Right lobe of liver (tissue), 4 donors: ENCODE measurements around the gene PRDM15.

Experiments used
- CTCF ChIP-seq, 4 donors: fragments of 200-600 bp in 3 of 4; fragments of 450-650 bp in 1 of 4; IDR thresholded peaks; one replicate each; pipeline versions ENCODE4 v1.5.1 to v1.8.0; 2016 to 2022; ENCODE audit warnings: antibody characterized with exemption in 4 of 4, mild to moderate bottlenecking in 2 of 4
- POLR2A ChIP-seq: fragments of 450-650 bp; IDR thresholded peaks from one replicate; pipeline ENCODE4 v1.6.1; 2017; ENCODE audit warnings: antibody characterized with exemption, mild to moderate bottlenecking
- donor health status: DM: no; HTN: no; CAD: no.
- donor health status: DM: no; HTN: no; CAD: no.
- donor health status: DM: no; HTN: yes; CAD: no.

GRCh38 chr21:41794600-41794999 is 84.5 kb downstream of the PRDM15 start:
- no peak for TF ChIP-seq POLR2A
- TF ChIP-seq CTCF (IDR thresholded peaks at IDR 0.05) = no peak
